Upper lobe of right lung (tissue), 1 donor: ENCODE data around the gene BAIAP2L1. TPM values are rescaled to one million over a fixed set of nuclear protein-coding genes. Genes with fewer than 3 reads are reported as not detected.

ENCODE experiments used
- ATAC-seq: fragments of 200-7000 bp; cut with Tn5 transposase; one replicate; pipeline ENCODE4 v1.9.1; 2020; ENCODE audit warnings: mild to moderate bottlenecking, moderate library complexity
- DNase-seq: peaks from one replicate; pipeline ENCODE4 v3.0.0-alpha.2; 2020
- H3K27ac ChIP-seq: fragments of 200-600 bp; one replicate; pipeline ENCODE4 v1.8.0; 2022
- H3K27me3 ChIP-seq: fragments of 200-600 bp; one replicate; pipeline ENCODE4 v1.8.0; 2022; ENCODE audit warnings: mild to moderate bottlenecking
- H3K36me3 ChIP-seq: fragments of 200-600 bp; one replicate; pipeline ENCODE4 v1.8.0; 2022
- H3K4me1 ChIP-seq: fragments of 200-600 bp; one replicate; pipeline ENCODE4 v1.8.0; 2022
- H3K4me3 ChIP-seq: fragments of 200-600 bp; one replicate; pipeline ENCODE4 v1.8.0; 2022; ENCODE audit warnings: mild to moderate bottlenecking
- H3K9me3 ChIP-seq: fragments of 200-600 bp; one replicate; pipeline ENCODE4 v1.8.0; 2022
- CTCF ChIP-seq: fragments of 200-600 bp; IDR thresholded peaks from one replicate; pipeline ENCODE4 v1.8.0; 2022; ENCODE audit warnings: antibody characterized with exemption
- intact Hi-C: fragments of 100-400 bp; cut with DNase I; formaldehyde crosslinking; loops from one replicate; pipeline ENCODE4 v1.11.0; 2022
- total RNA-seq: library from RNA; stranded (reverse); fragmentation: NEBNext Ultra II Directional; extraction: Animal tissue kit (Norgen Biotek cat#: 25700); gene quantifications from one replicate; pipeline ENCODE4 v1.2.1, GENCODE V29; 2021
- donor health status: DM: no; HTN: yes; CAD: no; lungs with severe emphysema.

BAIAP2L1 gene
- total RNA-seq, 1 donor from 2014 or later, result 22.9 TPM

- Histone ChIP-seq H3K36me3 (peaks cover 12% of the 10 kb centered on the region), H3K27ac (peak overlapping the region; percentile 91), H3K9me3 (no peaks in the 10 kb centered on the region), H3K4me3 (peak overlapping the region; percentile 55), H3K27me3 (no peaks in the 10 kb centered on the region), H3K4me1 (peaks cover 40% of the 10 kb centered on the region)
- ATAC-seq, result no peak
- intact Hi-C loops, result no loop called here
- TF ChIP-seq CTCF, result no peak
- DNase-seq, result no peak
Observed at GRCh38 chr7:98280296-98280695, 120.6 kb downstream of the BAIAP2L1 start.

- H3K4me1 ChIP-seq, result peaks cover 32% of the 10 kb centered on the region
- no peak for ATAC-seq
- H3K9me3 ChIP-seq, result no peaks in the 10 kb centered on the region
Observed at GRCh38 chr7:98278936-98279335, 122.0 kb downstream of the BAIAP2L1 start.

GRCh38 chr7:98278408-98278807 is 122.5 kb downstream of the BAIAP2L1 start:
- intact Hi-C loops, result no loop called here
- Histone ChIP-seq H3K27ac (no peak overlapping the region), H3K36me3 (no peaks in the 10 kb centered on the region), H3K27me3 (no peaks in the 10 kb centered on the region), H3K4me1 (peaks cover 29% of the 10 kb centered on the region), H3K4me3 (no peak overlapping the region), H3K9me3 (no peaks in the 10 kb centered on the region)
- TF ChIP-seq CTCF, result no peak
- ATAC-seq (no peak), DNase-seq (no peak)

More at GRCh38 chr7:98278936-98279335, 122.0 kb downstream of the BAIAP2L1 start:
- H3K27me3 ChIP-seq, result no peaks in the 10 kb centered on the region
- intact Hi-C loops, result no loop called here
- H3K27ac ChIP-seq, result no peak overlapping the region
- DNase-seq, result no peak
- peaks cover 5% of the 10 kb centered on the region for H3K36me3 ChIP-seq
- TF ChIP-seq CTCF, result no peak
- no peak overlapping the region for H3K4me3 ChIP-seq

GRCh38 chr7:98276241-98276761 is 124.6 kb downstream of the BAIAP2L1 start:
- peak overlapping the region; percentile 78 for H3K27ac ChIP-seq
- H3K36me3 ChIP-seq, result no peaks in the 10 kb centered on the region

GRCh38 chr7:98267303-98267702 is 133.6 kb downstream of the BAIAP2L1 start:
- Histone ChIP-seq H3K4me1 (no peaks in the 10 kb centered on the region), H3K27ac (no peak overlapping the region), H3K4me3 (no peak overlapping the region), H3K27me3 (no peaks in the 10 kb centered on the region), H3K36me3 (no peaks in the 10 kb centered on the region), H3K9me3 (no peaks in the 10 kb centered on the region)
- TF ChIP-seq CTCF, result no peak
- DNase-seq (no peak), ATAC-seq (peak; percentile 77)
- intact Hi-C loops, result no loop called here

More at GRCh38 chr7:98276241-98276761, 124.6 kb downstream of the BAIAP2L1 start:
- no peak overlapping the region for H3K4me3 ChIP-seq
- ATAC-seq (peak; percentile 69), DNase-seq (no peak)
- intact Hi-C loops, result no loop called here
- no peaks in the 10 kb centered on the region for H3K9me3 ChIP-seq
- H3K27me3 ChIP-seq, result no peaks in the 10 kb centered on the region
- H3K4me1 ChIP-seq, result peaks cover 27% of the 10 kb centered on the region
- no peak for TF ChIP-seq CTCF

GRCh38 chr7:98266840-98267239 is 134.1 kb downstream of the BAIAP2L1 start:
- no peaks in the 10 kb centered on the region for H3K9me3 ChIP-seq
- peak; percentile 52 for TF ChIP-seq CTCF
- ATAC-seq, result peak; percentile 84
- intact Hi-C loops, result no loop called here
- H3K4me3 ChIP-seq, result no peak overlapping the region
- H3K36me3 ChIP-seq, result no peaks in the 10 kb centered on the region
- no peak overlapping the region for H3K27ac ChIP-seq
- no peak for DNase-seq
- H3K4me1 ChIP-seq, result no peaks in the 10 kb centered on the region
- no peaks in the 10 kb centered on the region for H3K27me3 ChIP-seq
